ENCODE measurements around the gene SPATA2L. TPM values are rescaled to one million over a fixed set of nuclear protein-coding genes. Genes with fewer than 3 reads are reported as not detected.
"Not testable (repeated sequence)": the region's sequence is repeated elsewhere in the genome, so short reads cannot be mapped to it uniquely, and the experiment has no call there.

The SPATA2L gene
- total RNA-seq, 1 experiment from 2014 or later = 15.3 TPM

GRCh38 chr16:89672177-89672941, 29.1 kb downstream of the SPATA2L start:
- Histone ChIP-seq H3K4me1 (replicated peaks; ENCODE audit: insufficient read depth) (0 out of 2 replicates have a peak, but pooled peaks cover 4% of the 10 kb centered on the region), H3K27ac (no peak overlapping the region), H2AFZ (no peak overlapping the region), H4K20me1 (ENCODE audit: insufficient read depth) (no peaks in the 10 kb centered on the region), H3K27me3 (ENCODE audit: insufficient read depth, low read depth) (no peaks in the 10 kb centered on the region), H3K9me2 (ENCODE audit: insufficient read depth) (no peaks in the 10 kb centered on the region), H3K36me3 (ENCODE audit: low read depth) (no peaks in the 10 kb centered on the region), H3K9me3 (ENCODE audit: insufficient read depth, low read depth) (peaks cover 5% of the 10 kb centered on the region; the same call in 1 of the 2 replicates), H3K4me2 (no peak overlapping the region), H3F3A (ENCODE audit: insufficient read depth, low read depth) (peaks cover 7% of the 10 kb centered on the region; the same call in 1 of the 2 replicates), H3K4me3 (no peak overlapping the region), H3K79me2 (ENCODE audit: low read depth) (no peaks in the 10 kb centered on the region)
- DNase-seq = no peak
- intact Hi-C loops (cut with micrococcal nuclease; ENCODE audit: unreplicated experiment) = no loop called here
- ChIA-PET CTCF (interaction anchor here (0.6 kb wide), 1 partner anchor 19 kb away, joined by 8 read pairs; no protein-coding TSS in a partner anchor), POLR2A (ENCODE audit: unreplicated experiment) (no interaction called here)
- no TSS peak for BruUV-seq (replicated peaks)
- TF ChIP-seq CTCF (conservative IDR thresholded peaks at IDR 0.05) (no peak), EZH2 (IDR thresholded peaks at IDR 0.05; ENCODE audit: low read depth) (no peak)

- H3K79me2 ChIP-seq (ENCODE audit: low read depth); H3K27ac ChIP-seq; H3K4me1 ChIP-seq (replicated peaks; ENCODE audit: insufficient read depth); H3F3A ChIP-seq (ENCODE audit: insufficient read depth, low read depth); H4K20me1 ChIP-seq (ENCODE audit: insufficient read depth); H3K36me3 ChIP-seq (ENCODE audit: low read depth); H3K4me3 ChIP-seq; H2AFZ ChIP-seq; BruUV-seq (replicated peaks); H3K4me2 ChIP-seq; DNase-seq; H3K9me3 ChIP-seq (ENCODE audit: insufficient read depth, low read depth); H3K27me3 ChIP-seq (ENCODE audit: insufficient read depth, low read depth); H3K9me2 ChIP-seq (ENCODE audit: insufficient read depth); intact Hi-C loops (cut with micrococcal nuclease; ENCODE audit: unreplicated experiment): not testable (repeated sequence)
- ChIA-PET POLR2A (ENCODE audit: unreplicated experiment) (interaction anchor here (0.6 to 0.7 kb wide), 5 partner anchors 15 to 902 kb away, joined by 4 to 16 read pairs (median 6); partner anchors contain the start of gene CDK10), CTCF (interaction anchor here (0.6 kb wide), 4 partner anchors 58 to 1170 kb away, joined by 3 to 16 read pairs (median 4); partner anchors contain the start of gene DPEP1)
Observed at GRCh38 chr16:89671565-89671964, 29.9 kb downstream of the SPATA2L start.

GRCh38 chr16:89670496-89671431, 30.7 kb downstream of the SPATA2L start:
- Histone ChIP-seq H3K27ac (no peak overlapping the region), H3K9me2 (ENCODE audit: insufficient read depth) (no peaks in the 10 kb centered on the region), H3K4me2 (no peak overlapping the region), H3K27me3 (ENCODE audit: insufficient read depth, low read depth) (no peaks in the 10 kb centered on the region), H3K4me1 (replicated peaks; ENCODE audit: insufficient read depth) (0 out of 2 replicates have a peak, but pooled peaks cover 4% of the 10 kb centered on the region), H2AFZ (no peak overlapping the region), H4K20me1 (ENCODE audit: insufficient read depth) (no peaks in the 10 kb centered on the region), H3F3A (ENCODE audit: insufficient read depth, low read depth) (peaks cover 7% of the 10 kb centered on the region; the same call in 1 of the 2 replicates), H3K79me2 (ENCODE audit: low read depth) (no peaks in the 10 kb centered on the region), H3K4me3 (no peak overlapping the region), H3K36me3 (ENCODE audit: low read depth) (no peaks in the 10 kb centered on the region), H3K9me3 (ENCODE audit: insufficient read depth, low read depth) (no peaks in the 10 kb centered on the region)
- BruUV-seq (replicated peaks) = no TSS peak
- intact Hi-C loops (cut with micrococcal nuclease; ENCODE audit: unreplicated experiment) = no loop called here
- CTCF ChIA-PET = interaction anchor here (0.6 kb wide), 4 partner anchors 57 to 1169 kb away, joined by 3 to 16 read pairs (median 4); partner anchors contain the start of gene DPEP1
- POLR2A ChIA-PET (ENCODE audit: unreplicated experiment) = interaction anchor here (0.5 to 0.7 kb wide), 7 partner anchors 16 to 901 kb away, joined by 4 to 16 read pairs (median 6); partner anchors contain the start of genes CDK10 and TCF25
- no peak for DNase-seq
- TF ChIP-seq EZH2 (IDR thresholded peaks at IDR 0.05; ENCODE audit: low read depth) = no peak
- TF ChIP-seq CTCF (conservative IDR thresholded peaks at IDR 0.05) = no peak
